Suppressor macrophage treated with lipopolysaccharide for 1 hour (primary cell): ENCODE results near the gene SESN3.
"Not testable (repeated sequence)": the region's sequence is repeated elsewhere in the genome, so short reads cannot be mapped to it uniquely, and the experiment has no call there.

Experiments
- DNase-seq, 3 donors: peaks; one replicate each; pipeline ENCODE4 v3.0.0-alpha.2; 2020 to 2022

SESN3 gene

GRCh38 chr11:95248666-95249467 lies 17.9 kb upstream of the SESN3 start:
- DNase-seq, result peak; percentile 42 to 59 (median 45)

DNA sequence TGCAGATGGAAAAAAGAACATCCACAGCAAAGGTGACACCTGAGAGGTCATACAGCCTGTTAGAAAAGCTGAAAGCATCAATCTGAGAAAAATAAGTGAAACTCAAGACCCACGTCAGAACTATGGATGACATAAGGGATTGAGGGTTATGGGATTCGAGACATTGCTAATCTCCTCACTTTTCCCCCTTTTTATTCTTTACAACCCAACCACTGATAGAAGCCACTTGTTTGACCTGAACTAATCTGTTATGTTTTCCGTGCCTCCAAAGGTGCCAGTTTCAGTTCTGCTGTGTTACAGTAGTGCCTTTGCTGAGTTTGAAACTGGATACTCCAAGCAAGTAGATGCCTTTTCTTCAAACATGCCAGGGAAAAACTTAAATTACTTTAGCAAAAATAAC lies 16.9 kb upstream of the SESN3 start:
- no peak for DNase-seq

GRCh38 chr11:95247127-95247684 lies 16.2 kb upstream of the SESN3 start:
- DNase-seq, result no peak

GRCh38 chr11:95245581-95245980 lies 14.6 kb upstream of the SESN3 start:
- peak in 2 of 3 donors; percentile 34 to 50 for DNase-seq

DNA sequence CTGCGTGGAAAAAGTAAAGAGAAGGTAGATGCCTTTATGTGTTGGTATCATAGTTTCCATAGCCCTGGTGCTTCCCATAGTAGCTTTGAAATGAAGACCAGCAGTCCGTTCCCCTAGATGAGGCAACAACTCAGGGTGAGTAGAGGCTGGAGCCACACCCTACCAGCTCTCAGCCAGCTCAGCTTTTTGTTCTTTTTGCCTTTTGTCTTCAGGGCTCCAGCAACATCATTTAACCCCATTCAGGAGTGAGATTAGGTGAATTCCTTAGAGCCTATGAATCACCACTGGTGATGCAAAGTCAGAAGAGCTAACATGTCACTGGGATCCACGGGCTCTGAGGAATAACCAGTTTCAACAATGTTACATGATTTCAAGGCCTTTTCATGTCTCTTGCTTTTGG lies 14.0 kb upstream of the SESN3 start:
- DNase-seq, result peak; percentile 88 to 95 (median 93)

GRCh38 chr11:95243673-95244072 lies 12.7 kb upstream of the SESN3 start:
- DNase-seq, result no peak

DNA sequence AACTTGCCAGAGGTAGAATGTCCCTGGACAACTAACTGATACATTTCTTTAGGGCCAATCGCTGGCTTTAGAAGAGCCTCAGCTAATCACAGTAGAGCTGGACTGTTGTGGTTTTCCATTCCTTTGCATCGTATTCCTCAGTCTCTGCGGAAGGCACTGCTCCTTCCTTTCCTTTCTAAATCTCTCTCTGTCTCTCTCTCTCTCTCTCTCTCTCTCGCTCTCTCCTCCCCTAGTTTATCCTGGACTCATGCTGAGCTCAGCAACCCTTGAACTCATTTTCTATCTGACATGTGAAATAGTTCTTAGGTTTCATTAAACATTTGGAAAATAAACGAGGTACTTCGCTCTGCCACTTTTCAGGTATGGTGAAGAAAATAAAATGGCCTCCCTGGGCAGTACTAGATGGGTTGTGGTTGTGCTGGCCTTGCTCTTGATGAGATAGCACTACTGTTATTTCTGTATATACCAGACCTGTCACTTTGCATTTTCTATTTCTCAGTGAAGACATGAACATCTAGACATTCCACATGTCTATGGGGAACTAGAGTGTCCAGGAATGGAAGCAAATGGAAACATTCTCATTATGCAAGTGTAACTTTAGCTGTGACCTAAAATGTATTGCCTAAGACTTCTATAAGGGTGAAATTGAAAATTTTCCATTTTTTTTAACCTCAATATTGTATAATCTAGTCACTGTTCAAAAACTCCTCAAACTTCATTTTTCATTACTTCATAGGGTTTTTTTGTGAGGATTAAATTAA lies 12.0 kb upstream of the SESN3 start:
- DNase-seq, result peak; percentile 42 to 87 (median 77)

DNA sequence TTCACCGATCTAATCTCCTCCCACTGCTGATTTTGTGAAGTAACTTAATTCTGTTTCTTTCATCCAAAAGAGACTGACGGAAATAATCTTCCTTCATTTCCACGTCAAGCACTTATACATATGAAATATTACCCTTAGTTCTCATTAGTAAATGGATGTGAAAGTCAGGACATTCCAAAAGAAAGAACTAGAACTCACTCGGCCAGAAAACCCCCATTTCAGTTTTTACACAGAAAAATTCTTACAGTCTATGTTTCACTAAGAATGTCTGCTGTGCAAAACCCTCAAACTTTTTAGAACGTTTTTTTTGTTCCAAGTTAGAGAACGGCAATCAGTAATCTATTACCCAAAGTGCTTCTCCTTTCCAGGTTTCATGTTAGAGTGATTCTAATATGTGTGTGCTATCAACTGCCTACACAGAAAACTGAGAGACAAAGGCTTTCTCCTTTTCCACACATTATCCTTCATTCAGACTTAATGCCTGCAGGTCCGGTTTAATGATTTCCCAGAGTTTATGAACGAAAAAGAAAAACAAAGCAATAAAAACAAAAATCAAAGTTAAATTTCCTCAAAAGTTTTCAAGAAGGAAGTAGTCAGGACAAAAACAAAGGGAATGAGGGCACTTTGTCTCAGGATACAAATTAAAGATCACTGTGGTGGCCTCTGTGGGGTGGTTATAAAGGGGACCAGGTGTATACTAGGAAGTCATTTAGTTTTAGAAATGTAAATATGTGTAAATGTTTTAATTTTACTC lies 11.3 kb upstream of the SESN3 start:
- DNase-seq, result peak; percentile 58 to 85 (median 80)

DNA sequence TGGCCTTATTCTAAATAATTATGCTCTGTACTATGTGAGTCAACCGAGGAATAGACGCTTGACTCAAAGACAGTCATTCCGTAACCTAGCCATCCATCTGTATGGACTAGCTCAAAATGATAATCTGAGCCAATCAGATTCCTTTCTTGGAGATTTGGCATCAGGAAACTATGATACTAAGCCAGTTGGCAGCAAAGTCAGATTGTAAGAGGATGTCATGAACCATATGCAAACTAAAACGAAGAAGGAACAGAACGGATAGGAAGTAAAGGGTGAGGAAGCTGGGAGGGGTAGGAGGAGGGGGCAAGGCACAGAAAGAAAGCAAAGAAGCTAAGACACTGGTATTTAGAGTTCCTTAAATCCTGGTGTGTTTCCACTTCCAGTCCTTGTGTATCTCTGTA lies 10.7 kb upstream of the SESN3 start:
- peak in 1 of 3 donors; percentile 57 for DNase-seq

DNA sequence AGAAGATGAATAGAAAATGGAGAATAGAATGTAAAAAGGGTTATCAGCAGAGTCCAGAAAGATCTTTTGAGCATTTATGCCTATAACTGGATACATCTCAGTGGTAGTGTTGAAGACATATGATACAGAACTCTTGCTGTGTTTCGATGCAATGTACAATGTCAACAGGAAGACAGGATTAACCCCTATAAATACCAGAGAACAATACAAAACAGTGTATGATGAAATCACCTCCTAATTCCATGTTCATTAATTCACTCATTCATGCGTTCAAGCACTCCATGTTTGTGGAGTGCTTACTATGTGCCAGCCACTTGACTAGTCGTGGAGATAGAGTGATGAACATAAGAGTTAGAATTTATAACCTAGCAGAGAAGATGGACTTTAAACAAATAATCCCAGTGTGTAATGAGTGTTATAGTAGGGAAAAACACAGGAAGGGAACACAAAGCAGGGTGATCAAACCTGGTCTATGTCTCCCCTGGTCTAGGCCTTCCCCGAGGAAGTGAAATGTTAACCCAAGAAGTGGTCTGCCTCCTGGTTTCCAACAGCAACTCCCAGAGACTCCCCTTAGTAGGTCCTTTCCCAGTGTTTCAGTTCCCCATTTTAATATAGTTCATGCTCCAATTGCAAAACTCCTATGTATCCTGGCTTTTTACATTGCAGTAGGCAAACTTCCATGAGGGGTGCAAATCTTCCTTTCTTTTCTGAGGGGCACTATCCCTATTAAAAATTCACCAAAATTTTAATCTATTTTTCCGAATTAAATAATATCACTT lies 9.1 kb upstream of the SESN3 start:
- peak in 2 of 3 donors; percentile 17 to 36 for DNase-seq

- no peak for DNase-seq
Measured at GRCh38 chr11:95232666-95233065, 1.7 kb upstream of the SESN3 start.

GRCh38 chr11:95231881-95232605 lies 1.0 kb upstream of the SESN3 start:
- peak; percentile 59 to 79 (median 70) for DNase-seq

DNA sequence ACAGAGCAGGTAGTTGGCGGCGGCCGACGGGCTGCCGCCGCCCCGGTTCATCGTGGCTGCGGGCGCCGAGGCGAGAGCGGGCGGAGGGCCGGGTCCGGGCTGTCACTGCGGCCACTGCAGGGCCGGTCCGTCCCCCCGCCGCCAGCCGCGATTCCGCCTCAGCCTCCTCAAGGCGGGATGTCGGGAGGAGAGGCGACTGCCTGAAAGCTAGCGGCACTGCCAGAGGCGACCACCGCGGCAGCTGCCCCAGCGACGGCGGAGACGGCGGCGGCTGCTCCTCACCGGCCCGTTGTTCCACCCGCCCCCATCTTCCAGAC lies 234 bp downstream of the SESN3 start:
- no peak for DNase-seq

DNA sequence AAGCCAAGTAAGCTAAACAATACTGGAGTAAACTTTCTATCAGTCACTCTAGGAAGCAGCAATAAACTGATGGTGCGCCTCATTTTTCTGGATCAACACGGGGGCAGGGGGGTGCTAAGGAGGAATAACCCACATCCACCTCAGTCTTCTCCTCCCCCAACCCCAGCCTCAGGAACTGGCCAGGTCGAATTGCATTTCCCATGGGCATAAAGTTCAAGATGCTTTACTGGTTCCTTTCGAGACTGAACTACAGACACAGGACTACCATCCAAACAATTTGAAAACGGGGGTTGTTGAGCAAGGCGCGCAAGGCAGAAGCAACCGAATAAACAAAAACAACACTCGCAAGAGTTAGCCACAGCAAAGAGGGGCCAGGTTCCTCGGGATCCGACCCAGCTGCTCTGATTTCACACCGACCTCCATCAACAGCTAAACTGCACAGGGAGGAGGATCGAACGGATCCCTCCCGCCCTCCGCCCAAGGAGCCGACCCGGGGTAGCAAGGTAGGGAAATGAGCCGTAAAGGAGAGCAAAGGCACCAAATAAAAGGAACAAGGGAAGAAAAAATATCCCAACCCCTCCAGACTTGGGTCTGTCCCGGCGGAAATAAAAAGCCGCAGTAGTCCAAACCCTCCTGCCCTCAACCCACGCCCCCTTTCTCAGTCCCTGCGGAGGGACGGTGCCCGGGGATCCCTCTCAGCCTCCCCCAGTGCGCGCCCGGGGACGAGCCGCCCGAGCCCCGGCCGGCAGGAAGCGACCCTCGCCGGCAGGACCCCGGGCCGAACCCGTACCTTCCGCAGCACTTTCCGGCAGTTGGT lies 801 bp downstream of the SESN3 start:
- peak; percentile 30 to 65 (median 34) for DNase-seq

DNA sequence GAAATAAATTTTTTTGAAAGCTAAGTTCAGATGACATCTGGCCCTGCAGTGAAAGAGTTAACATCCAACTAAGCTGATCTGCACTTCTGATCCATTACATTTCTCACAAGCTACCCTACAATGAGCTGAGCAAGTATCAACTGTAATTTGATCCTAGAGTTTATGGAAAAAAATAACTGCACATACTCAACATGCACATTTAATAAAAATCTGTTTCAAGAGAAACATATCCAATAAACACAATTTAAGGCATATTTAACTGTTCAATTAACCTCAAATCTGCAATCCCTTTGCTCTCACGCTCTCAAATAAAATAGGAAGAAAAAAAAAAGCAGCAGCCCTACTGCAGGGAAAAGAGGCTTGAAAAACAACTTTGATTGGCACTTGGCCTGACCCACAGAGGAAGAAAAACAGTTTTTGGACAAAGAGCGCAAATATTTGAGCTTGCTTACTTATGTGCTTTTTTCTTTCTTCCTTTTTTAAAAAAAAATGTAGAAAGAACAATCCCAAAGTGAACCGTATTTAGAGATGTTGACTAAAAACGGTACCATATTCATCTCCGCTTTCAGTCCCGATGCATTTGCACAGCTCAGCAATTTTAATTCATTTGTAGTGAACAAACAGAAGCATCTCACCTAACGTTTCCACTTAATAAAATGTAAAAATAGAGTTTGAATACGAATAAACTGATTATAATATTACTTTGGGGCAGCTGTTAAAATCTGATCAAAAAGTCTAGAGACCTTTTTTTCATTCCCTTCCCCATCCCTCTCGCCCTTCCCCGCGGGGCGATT lies 1.6 kb downstream of the SESN3 start:
- DNase-seq, result peak in 2 of 3 donors; percentile 34 to 41

DNA sequence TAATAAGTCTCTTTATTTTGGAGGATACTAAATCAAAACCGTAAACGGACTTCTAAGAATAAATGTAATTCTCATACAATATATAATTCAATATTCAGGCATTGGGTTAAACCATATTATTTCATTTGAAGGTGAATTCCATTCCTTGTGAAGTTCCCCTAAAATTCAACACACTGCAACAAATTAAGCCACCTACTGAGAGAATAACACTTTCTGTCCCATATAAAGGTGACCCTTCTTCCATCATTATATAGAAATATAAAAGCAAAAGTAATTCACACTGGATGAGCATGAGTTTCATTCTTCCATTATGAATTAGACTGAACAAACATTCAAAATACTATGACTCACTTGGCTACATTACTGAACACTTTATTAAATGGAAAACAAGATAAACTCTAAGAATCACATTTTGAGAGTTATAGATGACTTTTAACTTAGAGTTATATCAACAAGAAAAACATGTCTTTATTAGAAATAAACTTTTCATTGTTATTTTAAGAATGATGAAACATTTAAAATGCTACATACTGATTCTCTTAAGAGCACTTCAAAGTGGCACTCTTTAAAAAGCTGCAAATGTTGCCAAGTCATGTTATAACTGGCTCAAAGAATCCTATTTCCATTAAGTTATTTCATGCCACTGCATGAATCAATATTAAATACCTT lies 2.8 kb downstream of the SESN3 start:
- DNase-seq, result peak in 1 of 3 donors; percentile 38

DNA sequence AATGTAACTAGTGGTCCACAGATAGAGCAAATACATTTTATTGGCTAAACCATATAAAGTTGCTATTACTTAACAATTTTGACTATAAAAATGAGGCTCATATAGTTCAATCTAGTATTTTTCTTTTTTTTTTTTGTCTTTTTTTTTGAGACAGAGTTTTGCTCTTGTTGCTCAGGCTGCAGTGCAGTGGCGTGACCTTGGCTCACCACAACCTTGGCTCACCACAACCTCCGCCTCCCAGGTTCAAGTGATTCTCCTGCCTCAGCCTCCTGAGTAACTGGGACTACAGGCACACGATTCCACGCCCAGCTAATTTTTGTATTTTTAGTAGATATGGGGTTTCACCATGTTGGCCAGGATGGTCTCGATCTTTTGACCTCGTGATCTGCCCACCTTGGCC lies 3.9 kb downstream of the SESN3 start:
- not testable (repeated sequence) for DNase-seq

DNA sequence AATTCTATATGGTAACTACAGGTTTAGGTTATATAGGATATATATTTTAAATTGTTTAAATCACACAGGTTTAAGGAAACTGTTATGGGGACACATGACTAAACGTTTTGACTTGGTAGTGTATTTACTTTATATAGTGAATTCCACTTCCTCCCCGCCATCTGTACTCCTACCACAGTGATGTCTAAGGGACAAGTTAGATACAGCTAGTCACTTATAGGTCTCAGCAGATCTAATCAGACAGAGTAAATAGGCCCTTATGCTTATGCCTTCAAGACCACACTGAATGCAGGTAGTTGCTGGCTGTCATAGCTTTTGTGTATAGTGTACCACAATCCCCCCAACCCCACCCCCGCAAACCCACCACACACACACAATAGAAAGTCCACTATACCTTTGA lies 8.2 kb downstream of the SESN3 start:
- DNase-seq, result no peak

GRCh38 chr11:95219599-95219998 lies 11.4 kb downstream of the SESN3 start:
- no peak for DNase-seq
